AG09319 (cell line): Measurements from ENCODE around the gene OR2M3.

ENCODE experiments used
- DNase-seq: peaks from one replicate; pipeline ENCODE4 v3.0.0-alpha.2; 2010; ENCODE audit warnings: low read depth; ENCODE audit errors: extremely low read depth
- TF ChIP-seq, protein P1 (sequence below): IDR thresholded peaks from 2 replicates; pipeline ENCODE4 v1.5.1; 2011; ENCODE audit warnings: low read depth, mild to moderate bottlenecking, inconsistent platforms, low read length, moderate library complexity

Gene OR2M3

GRCh38 chr1:248183996-248184395 lies 13.1 kb upstream of the OR2M3 start:
- no peak for DNase-seq
- TF ChIP-seq, protein P1, sequence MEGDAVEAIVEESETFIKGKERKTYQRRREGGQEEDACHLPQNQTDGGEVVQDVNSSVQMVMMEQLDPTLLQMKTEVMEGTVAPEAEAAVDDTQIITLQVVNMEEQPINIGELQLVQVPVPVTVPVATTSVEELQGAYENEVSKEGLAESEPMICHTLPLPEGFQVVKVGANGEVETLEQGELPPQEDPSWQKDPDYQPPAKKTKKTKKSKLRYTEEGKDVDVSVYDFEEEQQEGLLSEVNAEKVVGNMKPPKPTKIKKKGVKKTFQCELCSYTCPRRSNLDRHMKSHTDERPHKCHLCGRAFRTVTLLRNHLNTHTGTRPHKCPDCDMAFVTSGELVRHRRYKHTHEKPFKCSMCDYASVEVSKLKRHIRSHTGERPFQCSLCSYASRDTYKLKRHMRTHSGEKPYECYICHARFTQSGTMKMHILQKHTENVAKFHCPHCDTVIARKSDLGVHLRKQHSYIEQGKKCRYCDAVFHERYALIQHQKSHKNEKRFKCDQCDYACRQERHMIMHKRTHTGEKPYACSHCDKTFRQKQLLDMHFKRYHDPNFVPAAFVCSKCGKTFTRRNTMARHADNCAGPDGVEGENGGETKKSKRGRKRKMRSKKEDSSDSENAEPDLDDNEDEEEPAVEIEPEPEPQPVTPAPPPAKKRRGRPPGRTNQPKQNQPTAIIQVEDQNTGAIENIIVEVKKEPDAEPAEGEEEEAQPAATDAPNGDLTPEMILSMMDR: no peak

GRCh38 chr1:248187363-248187762 lies 9.7 kb upstream of the OR2M3 start:
- DNase-seq: no peak
- TF ChIP-seq, protein P1: no peak

- TF ChIP-seq, protein P1: no peak
- DNase-seq: no peak
These were observed 8.0 kb upstream of the OR2M3 start for GRCh38 chr1:248189026-248189425.

DNA sequence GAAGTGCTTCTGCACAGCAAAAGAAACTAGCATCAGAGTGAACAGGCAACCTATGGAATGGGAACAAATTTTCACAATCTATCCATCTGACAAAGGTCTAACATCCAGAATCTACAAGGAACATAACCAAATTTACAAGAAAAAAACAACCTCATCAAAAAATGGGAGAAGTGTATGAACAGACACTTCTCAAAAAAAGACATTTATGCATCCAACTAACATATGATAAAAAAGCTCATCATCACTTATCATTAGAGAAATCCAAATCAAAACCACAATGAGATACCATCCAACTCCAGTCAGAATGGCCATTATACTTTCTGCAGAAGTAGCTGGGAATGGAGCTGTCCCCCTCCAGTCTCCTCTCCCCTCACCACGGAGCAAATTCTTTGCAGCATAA lies 2.9 kb upstream of the OR2M3 start:
- DNase-seq: no peak
- TF ChIP-seq, protein P1: no peak

DNA sequence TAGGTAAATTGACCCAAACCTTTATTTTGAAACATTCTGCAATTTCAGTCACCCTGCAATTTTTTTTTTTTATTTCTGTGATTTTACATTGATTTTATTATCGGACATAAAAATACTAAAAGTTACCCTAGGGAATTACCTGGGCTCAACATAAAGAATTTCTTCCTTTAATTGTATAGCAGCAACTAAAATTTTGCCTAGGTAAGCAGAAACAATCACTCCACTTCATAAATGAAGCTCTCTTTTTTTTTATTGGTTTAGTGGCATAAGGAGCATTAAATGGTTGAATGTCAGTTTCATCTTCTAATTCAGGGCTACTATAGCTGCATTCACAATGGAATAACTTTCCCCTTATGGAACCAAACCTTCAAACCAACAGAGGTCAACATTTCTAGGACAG lies 18.8 kb downstream of the OR2M3 start:
- TF ChIP-seq, protein P1: no peak
- no peak for DNase-seq

- no peak for DNase-seq
- TF ChIP-seq, protein P1: no peak
These were observed 28.5 kb downstream of the OR2M3 start for GRCh38 chr1:248225537-248225936.

DNA sequence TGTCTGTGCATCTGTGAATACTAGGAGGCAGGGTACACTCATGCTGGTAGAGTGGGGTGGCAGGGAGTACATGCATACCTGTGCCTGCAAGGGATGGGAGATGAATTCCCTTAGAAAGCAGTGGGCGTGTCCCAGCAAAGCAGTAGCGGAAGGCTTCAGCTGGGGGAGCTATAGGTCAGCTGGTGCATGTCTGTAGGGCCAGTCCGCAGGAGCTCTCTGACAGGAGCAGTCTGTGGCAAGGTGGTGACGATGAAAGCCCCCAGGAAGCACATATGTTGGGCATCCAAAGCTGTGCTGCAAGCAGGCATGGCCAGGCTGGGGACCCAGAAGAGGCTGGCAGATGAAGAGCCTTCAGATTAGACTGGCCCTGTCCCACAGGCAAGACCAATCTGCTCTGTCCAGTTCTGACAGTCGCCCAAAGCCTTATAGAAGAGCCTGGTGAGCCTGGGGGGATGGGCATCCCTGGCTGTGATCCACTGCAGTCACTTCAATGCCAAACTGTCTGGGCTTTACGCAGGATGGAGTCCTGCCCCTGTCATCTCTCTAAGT lies 32.4 kb downstream of the OR2M3 start:
- DNase-seq: no peak
- TF ChIP-seq, protein P1: no peak
